ENCODE measurements around the gene TMEM217.
"Not testable (repeated sequence)": the region's sequence is repeated elsewhere in the genome, so short reads cannot be mapped to it uniquely, and the experiment has no call there.

Gene TMEM217

GRCh38 chr6:37210313-37210968, 47.5 kb downstream of the TMEM217 start:
- DNase-seq (ENCODE audit: low spot score), result peak; percentile 81

GRCh38 chr6:37209461-37210205, 48.3 kb downstream of the TMEM217 start:
- no peak for DNase-seq (ENCODE audit: low spot score)

- no peak for DNase-seq (ENCODE audit: low spot score)
Observed at GRCh38 chr6:37208793-37209192, 49.2 kb downstream of the TMEM217 start.

- peak; percentile 77 for DNase-seq (ENCODE audit: low spot score)
Observed at GRCh38 chr6:37207903-37208456, 50.0 kb downstream of the TMEM217 start.

- no peak for DNase-seq (ENCODE audit: low spot score)
Observed at GRCh38 chr6:37206622-37207021, 51.3 kb downstream of the TMEM217 start.

GRCh38 chr6:37205997-37206340, 52.0 kb downstream of the TMEM217 start:
- DNase-seq (ENCODE audit: low spot score), result no peak

GRCh38 chr6:37205175-37205996, 52.6 kb downstream of the TMEM217 start:
- no peak for DNase-seq (ENCODE audit: low spot score)

- DNase-seq (ENCODE audit: low spot score), result no peak
Observed at GRCh38 chr6:37204014-37204751, 53.8 kb downstream of the TMEM217 start.

GRCh38 chr6:37202788-37203491, 55.0 kb downstream of the TMEM217 start:
- no peak for DNase-seq (ENCODE audit: low spot score)

GRCh38 chr6:37201726-37202125, 56.2 kb downstream of the TMEM217 start:
- DNase-seq (ENCODE audit: low spot score), result no peak

- DNase-seq (ENCODE audit: low spot score), result no peak
Observed at GRCh38 chr6:37200085-37200484, 57.9 kb downstream of the TMEM217 start.

- DNase-seq (ENCODE audit: low spot score), result not testable (repeated sequence)
Observed at GRCh38 chr6:37196451-37196850, 61.5 kb downstream of the TMEM217 start.

- not testable (repeated sequence) for DNase-seq (ENCODE audit: low spot score)
Observed at GRCh38 chr6:37194886-37195285, 63.1 kb downstream of the TMEM217 start.

GRCh38 chr6:37192666-37193065, 65.3 kb downstream of the TMEM217 start:
- no peak for DNase-seq (ENCODE audit: low spot score)

- no peak for DNase-seq (ENCODE audit: low spot score)
Observed at GRCh38 chr6:37190159-37190535, 67.8 kb downstream of the TMEM217 start.

- no peak for DNase-seq (ENCODE audit: low spot score)
Observed at GRCh38 chr6:37188962-37189510, 68.9 kb downstream of the TMEM217 start.

- DNase-seq (ENCODE audit: low spot score), result no peak
Observed at GRCh38 chr6:37187321-37188022, 70.5 kb downstream of the TMEM217 start.

GRCh38 chr6:37185949-37186720, 71.8 kb downstream of the TMEM217 start:
- not testable (repeated sequence) for DNase-seq (ENCODE audit: low spot score)
